Stomach smooth muscle (tissue), 2 donors: ENCODE data around the gene JAK3.
A peak's percentile ranks its signal among the peaks of the same experiment; 100 is the strongest.

Source experiments
- H3K27ac ChIP-seq: one replicate; pipeline ENCODE4 v1.7.0; 2013; ENCODE audit warnings: mild to moderate bottlenecking, low read length, inconsistent platforms
- H3K27me3 ChIP-seq, 2 donors: one replicate each; pipeline ENCODE4 v1.7.0; 2013; ENCODE audit warnings: low read length in 2 of 2; ENCODE audit not compliant: insufficient read depth in 2 of 2, control insufficient read depth in 1 of 2
- H3K36me3 ChIP-seq, 2 donors: one replicate each; pipeline ENCODE4 v1.7.0; 2013; ENCODE audit warnings: low read length in 2 of 2; ENCODE audit not compliant: control insufficient read depth in 2 of 2, insufficient read depth in 2 of 2
- H3K4me1 ChIP-seq: one replicate; pipeline ENCODE4 v1.7.0; 2013; ENCODE audit warnings: low read length; ENCODE audit not compliant: control insufficient read depth, insufficient read depth
- H3K4me3 ChIP-seq, 2 donors: one replicate each; pipeline ENCODE4 v1.7.0; 2013; ENCODE audit warnings: low read length in 2 of 2
- H3K9ac ChIP-seq, 2 donors: one replicate each; pipeline ENCODE4 v1.7.0; 2013; ENCODE audit warnings: low read length in 2 of 2, mild to moderate bottlenecking in 1 of 2
- H3K9me3 ChIP-seq, 2 donors: one replicate each; pipeline ENCODE4 v1.7.0; 2013; ENCODE audit warnings: low read length in 2 of 2; ENCODE audit not compliant: control insufficient read depth in 2 of 2
- donor health status: healthy.
- donor health status: Pancreatic carcinoma.

Gene JAK3

GRCh38 chr19:17836530-17836929, 11.3 kb downstream of the JAK3 start:
- Histone ChIP-seq H3K9ac (no peak overlapping the region), H3K9me3 (no peaks in the 10 kb centered on the region), H3K4me3 (no peak overlapping the region), H3K27ac (no peak overlapping the region), H3K36me3 (no peaks in the 10 kb centered on the region), H3K4me1 (peaks cover 7% of the 10 kb centered on the region), H3K27me3 (peaks cover 19 to 32% of the 10 kb centered on the region in 2 donors)

DNA sequence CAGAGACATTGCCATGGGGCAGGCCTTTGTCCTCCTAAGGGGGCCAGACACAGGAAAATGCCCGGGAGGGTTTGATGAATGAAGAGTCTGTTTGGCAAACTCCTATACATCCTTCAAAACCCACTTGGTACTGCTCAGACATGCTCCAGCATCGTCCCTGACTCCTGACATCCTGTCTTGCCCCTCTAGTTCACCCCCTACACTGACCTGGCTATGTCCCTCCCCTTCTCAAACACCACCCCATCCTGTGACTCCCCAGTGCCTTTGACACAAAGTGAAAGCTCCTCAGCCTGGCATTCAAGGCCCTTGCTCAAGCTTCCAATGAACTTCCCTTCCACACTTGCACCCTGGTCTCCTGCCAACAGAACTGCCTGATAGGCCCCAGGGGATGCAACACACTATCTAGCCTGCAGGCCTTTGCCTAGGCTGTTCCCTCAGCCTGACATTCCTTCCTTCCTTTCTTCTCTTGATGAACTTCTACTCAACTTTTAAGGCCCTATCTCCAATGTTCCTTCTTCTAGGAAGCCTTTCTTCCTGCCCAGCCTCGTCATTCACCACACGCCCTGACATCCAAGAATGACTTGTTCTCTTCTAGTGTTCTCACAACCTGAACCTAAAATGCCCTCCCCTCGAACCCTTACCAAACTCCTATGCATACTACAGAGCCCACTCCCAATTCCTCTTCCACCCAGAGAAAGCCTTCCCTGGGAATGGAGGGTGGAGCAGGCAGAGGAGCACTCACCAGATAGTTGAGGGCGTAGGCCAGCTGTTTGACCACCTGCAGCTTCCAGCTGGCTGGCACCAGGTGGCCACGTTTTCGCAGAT, 12.4 kb downstream of the JAK3 start:
- H3K4me3 ChIP-seq: no peak overlapping the region
- H3K27me3 ChIP-seq: peaks cover 20 to 30% of the 10 kb centered on the region in 2 donors
- H3K9me3 ChIP-seq: no peaks in the 10 kb centered on the region
- H3K27ac ChIP-seq: no peak overlapping the region
- no peaks in the 10 kb centered on the region for H3K36me3 ChIP-seq
- H3K4me1 ChIP-seq: peaks cover 7% of the 10 kb centered on the region
- no peak overlapping the region for H3K9ac ChIP-seq

GRCh38 chr19:17834350-17835181, 13.2 kb downstream of the JAK3 start:
- Histone ChIP-seq H3K9me3 (no peaks in the 10 kb centered on the region), H3K4me1 (peaks cover 10% of the 10 kb centered on the region), H3K27ac (no peak overlapping the region), H3K36me3 (no peaks in the 10 kb centered on the region), H3K27me3 (peaks cover 29 to 34% of the 10 kb centered on the region in 2 donors), H3K4me3 (no peak overlapping the region), H3K9ac (no peak overlapping the region)

DNA sequence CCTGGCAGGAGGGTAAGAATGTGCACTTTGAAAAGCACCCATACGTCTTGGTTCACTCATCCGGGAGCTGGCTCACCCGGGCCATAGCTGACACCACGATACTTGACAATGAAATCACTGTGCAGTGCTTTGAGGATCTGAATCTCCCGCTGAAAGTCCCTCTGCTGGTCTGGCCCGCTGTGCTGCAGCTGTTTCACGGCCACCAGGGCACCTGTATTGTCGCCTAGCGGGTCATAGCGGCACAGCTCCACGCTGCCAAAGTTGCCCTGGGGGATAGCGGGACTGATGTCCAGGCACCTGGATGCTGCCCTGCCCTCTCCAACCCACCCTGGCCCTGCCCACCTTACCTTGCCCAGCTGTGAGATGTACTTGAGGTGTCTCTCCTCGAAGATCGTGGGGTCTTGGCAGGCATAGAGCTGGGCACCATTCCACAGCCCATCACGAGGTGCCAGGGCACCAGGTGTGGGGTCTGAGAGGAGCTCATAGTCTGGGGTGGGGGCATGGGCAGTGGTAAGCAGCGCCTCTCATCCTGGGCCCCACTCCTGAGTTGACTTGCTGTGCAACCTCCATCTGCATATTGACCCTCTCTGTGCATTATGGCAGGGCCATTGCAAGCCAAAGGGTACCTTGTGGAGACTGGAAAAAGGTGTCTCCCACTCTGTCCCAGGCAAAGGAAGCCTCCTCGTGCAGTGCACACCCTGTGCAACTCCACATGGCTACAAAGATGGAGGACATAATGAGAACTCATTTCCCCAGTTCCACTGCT, 15.2 kb downstream of the JAK3 start:
- Histone ChIP-seq H3K27me3 (peaks cover 29 to 36% of the 10 kb centered on the region in 2 donors), H3K9ac (no peak overlapping the region), H3K36me3 (no peaks in the 10 kb centered on the region)

GRCh38 chr19:17831419-17831888, 16.3 kb downstream of the JAK3 start:
- peak overlapping the region; percentile 8 to 54 for H3K4me3 ChIP-seq
- no peaks in the 10 kb centered on the region for H3K36me3 ChIP-seq
- peaks cover 29 to 36% of the 10 kb centered on the region in 2 donors for H3K27me3 ChIP-seq
- no peak overlapping the region for H3K27ac ChIP-seq
- peaks cover 10% of the 10 kb centered on the region for H3K4me1 ChIP-seq
- H3K9me3 ChIP-seq: no peaks in the 10 kb centered on the region
- no peak overlapping the region for H3K9ac ChIP-seq

More for the DNA sequence above, 15.2 kb downstream of the JAK3 start:
- H3K4me3 ChIP-seq: no peak overlapping the region
- peaks cover 10% of the 10 kb centered on the region for H3K4me1 ChIP-seq
- no peaks in the 10 kb centered on the region for H3K9me3 ChIP-seq
- H3K27ac ChIP-seq: no peak overlapping the region

GRCh38 chr19:17830567-17831418, 17.0 kb downstream of the JAK3 start:
- no peak overlapping the region for H3K9ac ChIP-seq
- no peaks in the 10 kb centered on the region for H3K36me3 ChIP-seq
- H3K27me3 ChIP-seq: peaks cover 29 to 34% of the 10 kb centered on the region in 2 donors
- H3K27ac ChIP-seq: no peak overlapping the region
- H3K9me3 ChIP-seq: no peaks in the 10 kb centered on the region
- peak overlapping the region; percentile 8 to 57 for H3K4me3 ChIP-seq
- peaks cover 10% of the 10 kb centered on the region for H3K4me1 ChIP-seq

- Histone ChIP-seq H3K4me1 (peaks cover 10% of the 10 kb centered on the region), H3K27me3 (peaks cover 30 to 31% of the 10 kb centered on the region in 2 donors), H3K9me3 (no peaks in the 10 kb centered on the region), H3K27ac (no peak overlapping the region), H3K4me3 (peak overlapping the region in 1 of 2 donors; percentile 57), H3K9ac (no peak overlapping the region), H3K36me3 (no peaks in the 10 kb centered on the region)
Observed at GRCh38 chr19:17829855-17830566, 17.8 kb downstream of the JAK3 start.

DNA sequence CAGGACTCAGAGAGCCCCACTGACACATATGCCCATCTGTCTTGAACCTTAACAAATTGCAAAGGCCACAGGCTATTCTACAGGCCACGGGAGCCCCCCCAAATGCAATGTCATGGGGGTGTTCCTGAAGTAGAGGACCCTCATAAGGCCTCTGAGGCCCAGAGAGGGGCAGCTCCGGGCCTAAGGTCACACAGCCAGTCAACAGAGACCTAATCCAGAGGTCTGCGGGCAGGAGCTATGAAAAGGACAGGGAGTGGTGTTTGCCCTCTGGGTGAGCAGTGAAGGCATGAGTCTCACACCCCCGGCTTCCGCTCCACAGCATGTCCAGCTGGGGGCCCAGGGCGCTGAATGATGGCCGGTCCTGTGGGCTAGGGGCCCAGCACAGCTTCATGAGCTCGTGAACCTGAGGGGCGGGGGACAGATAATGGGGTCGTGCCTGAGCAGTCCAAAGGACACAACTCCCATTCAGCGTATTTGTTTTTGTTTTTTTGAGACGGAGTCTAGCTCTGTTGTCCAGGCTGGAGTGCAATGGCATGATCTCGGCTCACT, 21.2 kb downstream of the JAK3 start:
- Histone ChIP-seq H3K27ac (no peak overlapping the region), H3K36me3 (no peaks in the 10 kb centered on the region), H3K9ac (no peak overlapping the region), H3K4me3 (no peak overlapping the region), H3K4me1 (peaks cover 8% of the 10 kb centered on the region), H3K9me3 (no peaks in the 10 kb centered on the region), H3K27me3 (peaks cover 21 to 29% of the 10 kb centered on the region in 2 donors)

DNA sequence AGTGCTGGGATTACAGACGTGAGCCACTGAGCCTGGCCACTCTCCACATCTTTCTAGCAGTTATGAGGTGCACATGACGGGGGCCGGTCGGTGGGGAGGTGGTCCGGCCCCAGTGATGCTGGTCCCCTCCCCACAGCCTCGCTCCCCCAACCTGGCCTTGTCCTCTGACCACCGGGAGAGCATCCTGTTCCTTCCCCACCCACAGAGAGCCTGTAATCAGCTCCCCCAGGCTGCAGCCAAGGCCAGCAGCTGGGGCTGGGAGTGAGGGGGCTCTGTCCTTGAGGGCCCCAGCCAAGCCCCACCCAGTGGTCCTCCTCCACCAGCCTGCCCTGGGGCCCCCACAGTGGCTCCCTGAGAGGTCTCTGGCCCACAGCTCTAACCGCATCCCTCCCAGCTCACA, 23.4 kb downstream of the JAK3 start:
- Histone ChIP-seq H3K9ac (no peak overlapping the region), H3K36me3 (no peaks in the 10 kb centered on the region), H3K27ac (no peak overlapping the region), H3K4me3 (no peak overlapping the region), H3K27me3 (peaks cover 8 to 11% of the 10 kb centered on the region in 2 donors), H3K4me1 (no peaks in the 10 kb centered on the region), H3K9me3 (no peaks in the 10 kb centered on the region)
